HCT116 (cell line): ENCODE results near the gene SLIT1. TPM values are rescaled to one million over a fixed set of nuclear protein-coding genes. Genes with fewer than 3 reads are reported as not detected.

Experiments used
- ATAC-seq: fragments of 200-7000 bp; cut with Tn5 transposase; 2 replicates; pipeline ENCODE4 v1.9.1; 2020; ENCODE audit warnings: mild to moderate bottlenecking, moderate library complexity
- BruUV-seq: library from RNA; stranded (reverse); fragments of 400-500 nt; replicated peaks from 2 replicates; lab custom pipeline; 2021; lab: Mats Ljungman, UMichigan
- CTCF ChIA-PET: fragments of 300-600 bp; sonication (Branson Sonifier 250); formaldehyde crosslinking; loops from one replicate; lab custom pipeline; 2021; ENCODE audit warnings: antibody characterized with exemption; lab: Charles Lee
- POLR2A ChIA-PET: fragments of 300-600, 350-600 bp; sonication (Branson Sonifier 250); formaldehyde crosslinking; loops from one replicate; lab custom pipeline; 2021; ENCODE audit warnings: antibody characterized with exemption; lab: Charles Lee
- RAD21 ChIA-PET, 2 experiments: fragments of 300-600 bp; sonication (Branson Sonifier 250); formaldehyde crosslinking; loops; one replicate each; lab custom pipeline; 2023; ENCODE audit warnings: low total read pairs in 2 of 2; ENCODE audit not compliant: uncharacterized antibody in 2 of 2, unreplicated experiment in 2 of 2, low non-redundant PET in 1 of 2; lab: Charles Lee
- DNase-seq: peaks from one replicate; pipeline ENCODE4 v3.0.0-alpha.2; 2010; ENCODE audit warnings: low read depth, low spot score
- H2AFZ ChIP-seq: fragments of 200-600 bp; shearing (Covaris generic), sonication (generic); 2 replicates; pipeline ENCODE4 v1.6.1; 2017; ENCODE audit warnings: low read depth, mixed run types, mixed read lengths, antibody characterized with exemption, low read length; ENCODE audit not compliant: poor library complexity, severe bottlenecking
- H3K27ac ChIP-seq: 2 replicates; pipeline ENCODE4 v1.5.1; 2012; ENCODE audit warnings: low read depth, low read length
- H3K27me3 ChIP-seq: fragments of 200-600 bp; sonication (generic); 2 replicates; pipeline ENCODE4 v1.6.1; 2016; ENCODE audit warnings: mixed run types, low read length, mixed read lengths; ENCODE audit not compliant: insufficient read depth
- H3K36me3 ChIP-seq, 2 experiments: fragments of 200-500 bp in 1 of 2; fragments of 200-600 bp in 1 of 2; sonication (Bioruptor generic) in 1 of 2; sonication (generic) in 1 of 2; 2 replicates each; pipeline versions ENCODE4 v1.5.1 to v1.6.1; 2014 to 2016; ENCODE audit warnings: low read length in 2 of 2, inconsistent platforms in 1 of 2, mixed read lengths in 1 of 2, mixed run types in 1 of 2; ENCODE audit not compliant: insufficient read depth in 2 of 2, control insufficient read depth in 1 of 2
- H3K4me1 ChIP-seq, 2 experiments: fragments of 200-600 bp in 1 of 2; sonication (generic) in 1 of 2; 2 replicates each; pipeline versions ENCODE4 v1.5.1 to v1.6.1; 2012 to 2017; ENCODE audit warnings: low read length in 2 of 2, inconsistent platforms in 1 of 2, mild to moderate bottlenecking in 1 of 2, mixed read lengths in 1 of 2, mixed run types in 1 of 2, moderate library complexity in 1 of 2; ENCODE audit not compliant: insufficient read depth in 2 of 2, control insufficient read depth in 1 of 2
- H3K4me2 ChIP-seq: fragments of 200-600 bp; sonication (generic); 2 replicates; pipeline ENCODE4 v1.6.1; 2017; ENCODE audit warnings: mixed run types, low read length, mixed read lengths
- H3K4me3 ChIP-seq, 2 experiments: fragments of 200-600 bp in 1 of 2; sonication (generic) in 1 of 2; replicated peaks in 1 of 2; 2 replicates each; pipeline ENCODE4 v1.5.1; 2011 to 2016; ENCODE audit warnings: low read length in 2 of 2, control low read depth in 1 of 2, low read depth in 1 of 2, mild to moderate bottlenecking in 1 of 2, mixed read lengths in 1 of 2, mixed run types in 1 of 2
- H3K79me2 ChIP-seq: fragments of 200-600 bp; sonication (generic); 2 replicates; pipeline ENCODE4 v1.6.1; 2017; ENCODE audit warnings: mild to moderate bottlenecking, mixed run types, low read length, moderate library complexity, mixed read lengths; ENCODE audit not compliant: insufficient read depth
- H3K9ac ChIP-seq: fragments of 200-600 bp; sonication (generic); 2 replicates; pipeline ENCODE4 v1.6.1; 2016; ENCODE audit warnings: low read length, mixed read lengths
- H3K9me2 ChIP-seq: fragments of 200-600 bp; sonication (generic), shearing (Covaris generic); 2 replicates; pipeline ENCODE4 v1.6.1; 2017; ENCODE audit warnings: mixed run types, mild to moderate bottlenecking, moderate library complexity; ENCODE audit not compliant: insufficient read depth
- H3K9me3 ChIP-seq, 2 experiments: fragments of 200-500 bp in 1 of 2; fragments of 200-600 bp in 1 of 2; sonication (Bioruptor generic) in 1 of 2; sonication (generic) in 1 of 2; 2 replicates each; pipeline ENCODE4 v1.6.1; 2014 to 2017; ENCODE audit warnings: low read length in 2 of 2, mixed read lengths in 2 of 2, inconsistent platforms in 1 of 2, low read depth in 1 of 2, mild to moderate bottlenecking in 1 of 2, mixed run types in 1 of 2, moderate library complexity in 1 of 2; ENCODE audit not compliant: control insufficient read depth in 1 of 2, insufficient read depth in 1 of 2
- H4K20me1 ChIP-seq: fragments of 200-600 bp; sonication (generic), shearing (Covaris generic); 2 replicates; pipeline ENCODE4 v1.6.1; 2017; ENCODE audit warnings: mixed run types, mild to moderate bottlenecking, moderate library complexity; ENCODE audit not compliant: insufficient read depth
- CBX3 ChIP-seq: IDR thresholded peaks from 2 replicates; pipeline ENCODE4 v1.6.1; 2012; ENCODE audit warnings: low read depth
- CTCF ChIP-seq, 3 experiments: fragments of 200-600 bp in 1 of 3; sonication (generic) in 1 of 3; IDR thresholded peaks in 2 of 3; conservative IDR thresholded peaks in 1 of 3; 2 replicates each; pipeline ENCODE4 v1.5.1; 2012 to 2017; ENCODE audit warnings: low read depth in 2 of 3, low read length in 2 of 3, antibody characterized with exemption in 1 of 3, borderline replicate concordance in 1 of 3, control low read depth in 1 of 3, mild to moderate bottlenecking in 1 of 3, mixed read lengths in 1 of 3, mixed run types in 1 of 3, moderate library complexity in 1 of 3; ENCODE audit not compliant: insufficient read depth in 1 of 3
- EZH2 ChIP-seq: fragments of 200-600 bp; sonication (generic); IDR thresholded peaks from 2 replicates; pipeline ENCODE4 v1.6.1; 2017; ENCODE audit warnings: antibody characterized with exemption, mixed run types
- FOSL1 ChIP-seq: IDR thresholded peaks from 2 replicates; pipeline ENCODE4 v1.6.1; 2012; ENCODE audit warnings: low read depth
- POLR2A ChIP-seq: IDR thresholded peaks from 2 replicates; pipeline ENCODE4 v1.7.0; 2011; ENCODE audit warnings: borderline replicate concordance; ENCODE audit not compliant: insufficient read depth, insufficient read length; ENCODE audit errors: extremely low read depth
- RAD21 ChIP-seq: IDR thresholded peaks from 2 replicates; pipeline ENCODE4 v1.6.1; 2012; ENCODE audit warnings: low read depth, mild to moderate bottlenecking
- SIN3A ChIP-seq: IDR thresholded peaks from 2 replicates; pipeline ENCODE4 v1.6.1; 2012; ENCODE audit warnings: low read depth
- SP1 ChIP-seq: IDR thresholded peaks from 2 replicates; pipeline ENCODE4 v1.6.1; 2012; ENCODE audit warnings: low read depth
- SRF ChIP-seq: IDR thresholded peaks from 2 replicates; pipeline ENCODE4 v1.6.1; 2012; ENCODE audit warnings: low read depth
- TCF7L2 ChIP-seq: IDR thresholded peaks from 2 replicates; pipeline ENCODE4 v1.7.0; 2011; ENCODE audit warnings: borderline replicate concordance, inconsistent platforms; ENCODE audit not compliant: insufficient read depth, insufficient read length; ENCODE audit errors: extremely low read depth
- YY1 ChIP-seq: IDR thresholded peaks from 2 replicates; pipeline ENCODE4 v1.6.1; 2011; ENCODE audit warnings: low read length, low read depth, moderate library complexity, mild to moderate bottlenecking; ENCODE audit not compliant: insufficient replicate concordance; ENCODE audit errors: extremely low read depth
- ZFX ChIP-seq: fragments of 450-650 bp; IDR thresholded peaks from 2 replicates; pipeline ENCODE4 v1.6.1; 2017
- ZNF274 ChIP-seq: fragments of 200-500 bp; sonication (Bioruptor generic); IDR thresholded peaks from 2 replicates; pipeline ENCODE4 v1.6.1; 2014; ENCODE audit warnings: mild to moderate bottlenecking, low read depth, low read length, inconsistent platforms
- intact Hi-C: fragments of 100-400 bp; cut with micrococcal nuclease; formaldehyde crosslinking; loops from 2 replicates; pipeline ENCODE4 v1.10.0; 2022
- total RNA-seq: library from RNA; stranded (reverse); gene quantifications from one replicate; pipeline ENCODE4 v1.2.1, GENCODE V29; 2021; ENCODE audit not compliant: unreplicated experiment

The SLIT1 gene
- total RNA-seq, 1 experiment from 2014 or later: 0.42 TPM

GRCh38 chr10:97019213-97019844 lies 166.4 kb downstream of the SLIT1 start:
- intact Hi-C loops: no loop called here
- TF ChIP-seq CTCF (IDR thresholded peaks at IDR 0.05 in 2 of 3, conservative IDR thresholded peaks at IDR 0.05 in 1 of 3; ENCODE audit: borderline replicate concordance in 1 of 3, insufficient read depth in 1 of 3, low read depth in 2 of 3, low read length in 2 of 3) (no peak), CBX3 (no peak), SIN3A (no peak), EZH2 (no peak), SRF (no peak), POLR2A (no peak), FOSL1 (no peak), TCF7L2 (no peak), RAD21 (no peak), YY1 (no peak), ZNF274 (no peak), ZFX (no peak), SP1 (no peak)
- CTCF ChIA-PET: no interaction called here
- ATAC-seq (no peak), DNase-seq (no peak)
- H3K9ac ChIP-seq: no peak overlapping the region
- no peaks in the 10 kb centered on the region for H3K36me3 ChIP-seq
- H2AFZ ChIP-seq: no peak overlapping the region
- peaks cover 7 to 12% of the 10 kb centered on the region in 2 experiments; a peak in 3 of 4 replicates for H3K4me1 ChIP-seq
- H3K9me3 ChIP-seq: no peaks in the 10 kb centered on the region
- no peak overlapping the region for H3K4me2 ChIP-seq
- H3K4me3 ChIP-seq: no peak overlapping the region
- POLR2A ChIA-PET: no interaction called here
- no peaks in the 10 kb centered on the region for H3K9me2 ChIP-seq
- no peaks in the 10 kb centered on the region for H4K20me1 ChIP-seq
- BruUV-seq: no TSS peak
- no peaks in the 10 kb centered on the region for H3K27me3 ChIP-seq
- RAD21 ChIA-PET: no interaction called here
- H3K79me2 ChIP-seq: no peaks in the 10 kb centered on the region
- H3K27ac ChIP-seq: no peak overlapping the region
